Hair follicular keratinocyte (primary cell): ENCODE measurements around the gene RBM18. TPM values are rescaled to one million over a fixed set of nuclear protein-coding genes. Genes with fewer than 3 reads are reported as not detected.

Experiments
- total RNA-seq: library from RNA; depleted of rRNA; stranded (reverse); fragments of >200 nt; gene quantifications from 2 replicates; pipeline ENCODE4 v1.2.3, GENCODE V29; 2015

Gene RBM18
- total RNA-seq: 7.9 and 8.9 TPM in 2 replicates

GRCh38 chr9:122264360-122265148 lies at the start of gene RBM18, which contains the start of gene MRRF:
RBM18 (minus strand) TSS chr9:122264840; CDS start chr9:122261492, 3,348 bp downstream.
MRRF (plus strand) TSS chr9:122264882; CDS start chr9:122270892, 6,010 bp downstream.

GRCh38 chr9:122228568-122229484 lies 35.8 kb downstream of the RBM18 start, which contains the start of gene LHX6:
LHX6 (minus strand) TSS chr9:122228957; CDS start chr9:122228740, 217 bp downstream.

Other genes starting within 250 kb of the RBM18 start
- gene TTLL11, start 171.5 kb downstream of the RBM18 start, total RNA-seq: 4.6 and 8.3 TPM in 2 replicates
- 49.7 and 70.2 TPM in 2 replicates for gene NDUFA8, start 105.1 kb downstream of the RBM18 start, total RNA-seq
- gene MORN5, start 104.9 kb downstream of the RBM18 start, total RNA-seq: not detected in 2 replicates
- gene LHX6, start 35.9 kb downstream of the RBM18 start, total RNA-seq: 1.9 TPM in 1 of 2 replicates, not detected in the other
- 32.1 and 39.8 TPM in 2 replicates for gene MRRF, start within 50 bp of the RBM18 start, total RNA-seq
- gene PTGS1, start 106.2 kb upstream of the RBM18 start, total RNA-seq: 18.6 and 20.1 TPM in 2 replicates
- not detected in 2 replicates for gene OR1J1, start 213.1 kb upstream of the RBM18 start, total RNA-seq
- gene OR1J2, start 246.0 kb upstream of the RBM18 start, total RNA-seq: not detected in 2 replicates